GM12873 (cell line): ENCODE data around the gene SLC15A1.

Experiments used
- TF ChIP-seq, protein P1 (sequence below): IDR thresholded peaks from 2 replicates; pipeline ENCODE4 v1.5.1; 2012; ENCODE audit warnings: low read depth, mild to moderate bottlenecking, moderate library complexity, low read length, control low read depth; ENCODE audit not compliant: insufficient read depth; ENCODE audit errors: missing control alignments

SLC15A1 gene

DNA sequence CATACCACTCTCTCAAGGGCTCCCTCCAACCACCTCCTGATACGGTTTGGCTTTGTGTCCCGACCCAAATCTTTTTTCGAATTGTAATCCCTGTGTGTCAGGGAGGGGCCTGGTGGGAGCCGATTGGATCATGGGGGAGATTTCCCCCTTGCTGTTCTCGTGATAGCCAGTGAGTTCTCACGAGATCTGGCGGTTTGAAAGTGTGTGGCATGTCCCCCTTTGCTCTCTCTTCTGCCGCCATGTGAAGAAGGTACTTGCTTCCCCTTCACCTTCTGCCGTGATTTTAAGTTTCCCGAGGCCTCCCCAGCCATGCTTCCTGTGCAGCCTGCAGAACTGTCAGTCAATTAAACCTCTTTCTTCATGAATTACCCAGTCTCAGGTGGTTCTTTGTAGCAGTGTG is 34.7 kb upstream of the SLC15A1 start:
- TF ChIP-seq, protein P1, sequence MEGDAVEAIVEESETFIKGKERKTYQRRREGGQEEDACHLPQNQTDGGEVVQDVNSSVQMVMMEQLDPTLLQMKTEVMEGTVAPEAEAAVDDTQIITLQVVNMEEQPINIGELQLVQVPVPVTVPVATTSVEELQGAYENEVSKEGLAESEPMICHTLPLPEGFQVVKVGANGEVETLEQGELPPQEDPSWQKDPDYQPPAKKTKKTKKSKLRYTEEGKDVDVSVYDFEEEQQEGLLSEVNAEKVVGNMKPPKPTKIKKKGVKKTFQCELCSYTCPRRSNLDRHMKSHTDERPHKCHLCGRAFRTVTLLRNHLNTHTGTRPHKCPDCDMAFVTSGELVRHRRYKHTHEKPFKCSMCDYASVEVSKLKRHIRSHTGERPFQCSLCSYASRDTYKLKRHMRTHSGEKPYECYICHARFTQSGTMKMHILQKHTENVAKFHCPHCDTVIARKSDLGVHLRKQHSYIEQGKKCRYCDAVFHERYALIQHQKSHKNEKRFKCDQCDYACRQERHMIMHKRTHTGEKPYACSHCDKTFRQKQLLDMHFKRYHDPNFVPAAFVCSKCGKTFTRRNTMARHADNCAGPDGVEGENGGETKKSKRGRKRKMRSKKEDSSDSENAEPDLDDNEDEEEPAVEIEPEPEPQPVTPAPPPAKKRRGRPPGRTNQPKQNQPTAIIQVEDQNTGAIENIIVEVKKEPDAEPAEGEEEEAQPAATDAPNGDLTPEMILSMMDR: no peak

DNA sequence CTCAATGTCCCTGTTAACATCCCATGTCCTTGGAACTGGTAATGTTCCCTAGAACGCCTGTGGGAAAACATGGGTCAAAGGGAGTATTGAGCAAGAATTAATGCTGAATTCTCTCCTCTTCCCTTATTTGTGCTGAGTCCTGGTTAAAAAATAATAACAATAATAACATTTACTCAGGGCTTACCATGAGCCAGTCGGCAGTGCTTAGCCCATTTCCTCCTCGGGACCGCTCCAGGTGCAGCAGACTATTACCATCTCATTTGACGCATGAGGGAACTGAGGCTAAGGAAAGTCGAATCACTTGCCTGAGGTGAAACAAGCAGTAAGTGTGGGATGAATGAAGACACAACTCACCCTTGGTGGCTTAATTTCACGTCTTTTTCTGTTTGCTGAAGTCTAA is 33.6 kb upstream of the SLC15A1 start:
- TF ChIP-seq, protein P1: no peak

DNA sequence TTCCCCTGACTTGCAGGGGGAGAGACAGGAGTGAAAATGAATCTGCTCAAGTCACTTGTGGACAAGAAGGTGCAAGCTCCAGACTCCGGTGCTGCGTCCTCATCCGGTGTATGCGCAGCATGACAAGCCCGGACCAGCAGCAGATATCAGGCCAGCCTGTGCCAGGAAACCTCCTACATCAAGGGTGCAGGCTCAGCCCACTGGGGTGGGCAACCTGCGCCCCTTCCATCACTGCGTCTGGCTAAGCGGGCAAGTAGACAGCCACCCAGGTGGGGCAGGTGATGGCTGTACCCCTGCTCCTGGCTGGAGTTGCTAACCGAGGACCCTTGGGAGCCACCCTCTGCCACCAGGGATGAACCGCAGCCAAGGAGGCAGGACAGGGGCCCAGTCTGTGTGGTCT is 32.9 kb upstream of the SLC15A1 start:
- TF ChIP-seq, protein P1: no peak

DNA sequence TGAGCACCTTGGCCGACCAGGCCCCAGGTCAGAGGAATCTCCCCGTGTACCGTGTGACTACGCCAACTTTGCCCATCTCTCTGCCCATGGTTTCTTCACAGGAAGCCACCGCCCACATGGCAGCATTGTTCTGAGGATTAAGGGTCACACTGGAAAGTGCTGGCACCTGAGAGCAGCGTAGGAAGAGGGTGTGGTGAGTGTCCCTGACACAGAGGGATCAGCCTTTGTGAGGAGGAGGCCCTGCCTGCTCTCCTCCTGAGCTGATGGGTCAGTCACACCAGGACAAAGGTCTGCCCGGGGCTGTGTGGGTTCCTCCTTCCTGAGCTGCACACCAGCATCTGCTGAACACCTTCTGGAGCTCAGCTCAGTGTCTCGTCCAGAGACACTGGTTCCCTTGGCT is 32.2 kb upstream of the SLC15A1 start:
- TF ChIP-seq, protein P1: no peak

DNA sequence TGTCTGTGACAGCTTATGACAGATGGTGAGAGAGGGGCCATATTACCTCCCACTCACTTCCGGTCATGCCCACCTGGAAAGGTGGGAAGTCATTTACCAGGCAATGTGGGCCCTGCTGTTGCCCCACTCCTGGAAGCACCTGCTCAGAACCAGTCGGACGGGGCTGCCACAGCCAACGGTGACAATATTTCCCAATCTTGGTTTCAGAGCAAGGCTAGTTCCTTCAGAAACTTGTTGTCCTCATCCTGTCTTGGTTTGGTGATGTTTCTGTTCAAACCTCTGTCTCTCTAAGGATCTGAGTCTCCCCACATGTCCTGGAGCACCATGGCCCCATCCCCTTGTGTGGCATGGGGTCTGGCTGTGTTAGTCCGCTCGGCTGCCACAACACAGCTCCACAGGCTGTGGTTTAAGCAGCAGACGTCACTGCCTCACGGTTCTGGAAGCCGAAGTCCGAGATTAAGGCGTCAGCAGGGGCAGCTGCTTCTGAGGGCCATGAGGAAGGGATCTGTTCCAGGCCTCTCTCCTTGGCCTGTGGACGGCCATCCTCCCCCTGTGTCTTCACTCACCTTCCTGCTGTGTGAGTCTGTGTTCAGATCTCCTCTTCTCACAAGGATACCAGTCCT is 31.5 kb upstream of the SLC15A1 start:
- TF ChIP-seq, protein P1: no peak

DNA sequence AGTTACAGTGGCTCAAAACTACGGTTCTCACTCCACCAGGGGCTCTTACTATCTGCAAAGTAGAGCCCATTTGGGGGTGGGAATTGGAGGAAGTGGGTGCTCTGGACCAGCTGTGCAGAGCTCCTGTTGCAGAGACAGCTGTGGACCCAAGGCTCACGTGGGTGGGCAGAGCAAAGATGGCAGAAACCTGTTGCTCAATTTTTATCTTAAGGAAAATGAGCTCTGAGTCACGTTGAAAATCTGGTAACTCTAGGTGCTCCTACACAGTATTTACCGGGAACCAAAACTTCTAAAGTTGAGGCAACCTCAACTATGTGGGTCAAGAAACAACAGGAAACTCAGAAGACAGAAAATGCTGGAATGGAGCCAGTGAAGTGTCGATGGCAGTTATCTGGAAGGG is 30.2 kb upstream of the SLC15A1 start:
- TF ChIP-seq, protein P1: no peak

DNA sequence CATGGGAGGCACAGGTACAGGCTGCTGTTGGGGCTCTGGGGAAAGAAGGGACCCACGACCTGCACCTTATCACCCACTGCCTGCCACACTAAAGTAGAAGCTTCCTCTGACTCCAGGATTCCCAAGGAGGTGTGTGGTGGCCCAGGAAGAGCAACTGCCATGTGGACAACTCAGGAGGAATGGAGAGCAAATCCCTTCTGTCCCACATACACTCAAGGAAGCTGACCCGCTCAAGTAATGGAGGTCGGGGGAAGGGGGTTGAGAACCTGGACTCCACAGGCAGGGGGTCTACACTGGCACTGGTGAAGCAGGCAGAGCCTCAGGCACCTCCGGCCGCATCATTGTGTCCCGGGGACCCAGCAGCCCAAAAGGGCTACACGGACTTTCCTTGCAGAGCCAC is 29.4 kb upstream of the SLC15A1 start:
- TF ChIP-seq, protein P1: no peak
